HepG2 (cell line): ENCODE measurements around the gene TXNRD1. TPM values are rescaled to one million over a fixed set of nuclear protein-coding genes. Genes with fewer than 3 reads are reported as not detected.

ENCODE experiments used
- ARHGAP35 ChIP-seq: sonication (generic); formaldehyde crosslinking; IDR thresholded peaks from 2 replicates; pipeline ENCODE4 v1.9.0; 2022; ENCODE audit warnings: mild to moderate bottlenecking, inconsistent platforms, moderate library complexity, missing genetic modification reagents, borderline replicate concordance
- ARNT2 ChIP-seq: sonication (generic); formaldehyde crosslinking; IDR thresholded peaks from 2 replicates; pipeline ENCODE4 v1.8.0; 2022; ENCODE audit warnings: mild to moderate bottlenecking, low read depth, missing genetic modification reagents, moderate library complexity
- GATA4 ChIP-seq: sonication (generic); IDR thresholded peaks from 2 replicates; pipeline ENCODE4 v1.6.1; 2016; ENCODE audit warnings: antibody characterized with exemption, low read depth, borderline replicate concordance
- JUN ChIP-seq: sonication (generic); formaldehyde crosslinking; IDR thresholded peaks from 2 replicates; pipeline ENCODE4 v1.4.0; 2020; ENCODE audit warnings: mild to moderate bottlenecking, missing genetic modification reagents
- KDM2A ChIP-seq: sonication (generic); formaldehyde crosslinking; IDR thresholded peaks from 2 replicates; pipeline ENCODE4 v1.4.0; 2020; ENCODE audit warnings: low read depth, missing genetic modification reagents, borderline replicate concordance
- MIER3 ChIP-seq: IDR thresholded peaks from 2 replicates; pipeline ENCODE4 v1.6.1; 2016; ENCODE audit warnings: missing compliant biosample characterization, borderline replicate concordance
- NRL ChIP-seq: sonication (generic); formaldehyde crosslinking; IDR thresholded peaks from 2 replicates; pipeline ENCODE4 v1.5.0; 2020; ENCODE audit warnings: missing genetic modification reagents, mild to moderate bottlenecking, moderate library complexity, borderline replicate concordance
- SPEN ChIP-seq: sonication (generic); formaldehyde crosslinking; IDR thresholded peaks from 2 replicates; pipeline ENCODE4 v1.5.1; 2020; ENCODE audit warnings: low read depth, mild to moderate bottlenecking, missing genetic modification reagents
- SRY ChIP-seq: sonication (generic); formaldehyde crosslinking; IDR thresholded peaks from 2 replicates; pipeline ENCODE4 v1.8.0; 2022; ENCODE audit warnings: mild to moderate bottlenecking, missing genetic modification reagents
- TOE1 ChIP-seq: sonication (generic); formaldehyde crosslinking; IDR thresholded peaks from 2 replicates; pipeline ENCODE4 v1.4.0; 2020; ENCODE audit warnings: mild to moderate bottlenecking, missing genetic modification reagents
- YY1 ChIP-seq: IDR thresholded peaks from 2 replicates; pipeline ENCODE4 v1.6.1; 2011; ENCODE audit warnings: low read length, low read depth, moderate library complexity, mild to moderate bottlenecking; ENCODE audit not compliant: insufficient read depth, insufficient replicate concordance
- ZFY ChIP-seq: sonication (generic); formaldehyde crosslinking; IDR thresholded peaks from 2 replicates; pipeline ENCODE4 v1.4.0; 2020; ENCODE audit warnings: missing genetic modification reagents
- ZKSCAN8 ChIP-seq: IDR thresholded peaks from 2 replicates; pipeline ENCODE4 v1.6.1; 2016; ENCODE audit warnings: borderline replicate concordance, missing genetic modification reagents, missing compliant biosample characterization
- ZNF33B ChIP-seq: sonication (generic); formaldehyde crosslinking; IDR thresholded peaks from 2 replicates; pipeline ENCODE4 v1.5.1; 2020; ENCODE audit warnings: mild to moderate bottlenecking, missing genetic modification reagents
- ZNF367 ChIP-seq: sonication (generic); formaldehyde crosslinking; IDR thresholded peaks from 2 replicates; pipeline ENCODE4 v1.4.0; 2020; ENCODE audit warnings: missing genetic modification reagents, borderline replicate concordance
- ZNF567 ChIP-seq: sonication (generic); formaldehyde crosslinking; IDR thresholded peaks from 2 replicates; pipeline ENCODE4 v1.8.1; 2023; ENCODE audit warnings: mild to moderate bottlenecking, missing genetic modification reagents, borderline replicate concordance
- ZNF670 ChIP-seq: sonication (generic); formaldehyde crosslinking; IDR thresholded peaks from 2 replicates; pipeline ENCODE4 v1.8.0; 2022; ENCODE audit warnings: mild to moderate bottlenecking, missing genetic modification reagents, borderline replicate concordance
- ZNF678 ChIP-seq: sonication (generic); formaldehyde crosslinking; IDR thresholded peaks from 2 replicates; pipeline ENCODE4 v1.4.0; 2020; ENCODE audit warnings: mild to moderate bottlenecking, missing genetic modification reagents
- ZNF709 ChIP-seq: sonication (generic); formaldehyde crosslinking; IDR thresholded peaks from 2 replicates; pipeline ENCODE4 v1.5.0; 2020; ENCODE audit warnings: mild to moderate bottlenecking, missing genetic modification reagents
- polyA plus RNA-seq, 8 experiments: library from polyadenylated mRNA; depleted of rRNA in 3 of 8; stranded (reverse) in 7 of 8; unstranded in 1 of 8; fragments of >200 nt; fragmentation: Illumina TruSeq in 4 of 8; extraction: Trizol in 4 of 8; gene quantifications; 2 replicates each; pipeline versions ENCODE4 v1.2.1 to v1.2.3, GENCODE V29; 2011 to 2016; ENCODE audit warnings: low read depth in 4 of 8, missing spikeins in 1 of 8, mixed read lengths in 1 of 8; ENCODE audit not compliant: insufficient read depth in 1 of 8
- total RNA-seq, 5 experiments: library from RNA; depleted of rRNA; stranded (reverse); fragments of >200 nt; fragmentation: Illumina TruSeq; extraction: Trizol; gene quantifications; 2 replicates each; pipeline ENCODE4 v1.2.3, GENCODE V29; 2016; ENCODE audit warnings: low read depth in 1 of 5
- TF ChIP-seq, protein P1 (sequence below): sonication (generic); formaldehyde crosslinking; IDR thresholded peaks from 2 replicates; pipeline ENCODE4 v1.8.0; 2022; ENCODE audit warnings: mild to moderate bottlenecking, missing genetic modification reagents, borderline replicate concordance
- TF ChIP-seq, protein P2 (sequence below): sonication (generic); formaldehyde crosslinking; IDR thresholded peaks from 2 replicates; pipeline ENCODE4 v1.4.0; 2020; ENCODE audit warnings: missing genetic modification reagents, mild to moderate bottlenecking, borderline replicate concordance
- TF ChIP-seq, protein P3 (sequence below): sonication (generic); formaldehyde crosslinking; IDR thresholded peaks from 2 replicates; pipeline ENCODE4 v1.5.1; 2020; ENCODE audit warnings: mild to moderate bottlenecking, moderate library complexity, missing genetic modification reagents

Gene TXNRD1
- total and polyA plus RNA-seq, 2 of the 13 experiments (the other 11 are each of a cell fraction or from before 2014, with no cell fraction given) = 54.0 to 190 TPM

DNA sequence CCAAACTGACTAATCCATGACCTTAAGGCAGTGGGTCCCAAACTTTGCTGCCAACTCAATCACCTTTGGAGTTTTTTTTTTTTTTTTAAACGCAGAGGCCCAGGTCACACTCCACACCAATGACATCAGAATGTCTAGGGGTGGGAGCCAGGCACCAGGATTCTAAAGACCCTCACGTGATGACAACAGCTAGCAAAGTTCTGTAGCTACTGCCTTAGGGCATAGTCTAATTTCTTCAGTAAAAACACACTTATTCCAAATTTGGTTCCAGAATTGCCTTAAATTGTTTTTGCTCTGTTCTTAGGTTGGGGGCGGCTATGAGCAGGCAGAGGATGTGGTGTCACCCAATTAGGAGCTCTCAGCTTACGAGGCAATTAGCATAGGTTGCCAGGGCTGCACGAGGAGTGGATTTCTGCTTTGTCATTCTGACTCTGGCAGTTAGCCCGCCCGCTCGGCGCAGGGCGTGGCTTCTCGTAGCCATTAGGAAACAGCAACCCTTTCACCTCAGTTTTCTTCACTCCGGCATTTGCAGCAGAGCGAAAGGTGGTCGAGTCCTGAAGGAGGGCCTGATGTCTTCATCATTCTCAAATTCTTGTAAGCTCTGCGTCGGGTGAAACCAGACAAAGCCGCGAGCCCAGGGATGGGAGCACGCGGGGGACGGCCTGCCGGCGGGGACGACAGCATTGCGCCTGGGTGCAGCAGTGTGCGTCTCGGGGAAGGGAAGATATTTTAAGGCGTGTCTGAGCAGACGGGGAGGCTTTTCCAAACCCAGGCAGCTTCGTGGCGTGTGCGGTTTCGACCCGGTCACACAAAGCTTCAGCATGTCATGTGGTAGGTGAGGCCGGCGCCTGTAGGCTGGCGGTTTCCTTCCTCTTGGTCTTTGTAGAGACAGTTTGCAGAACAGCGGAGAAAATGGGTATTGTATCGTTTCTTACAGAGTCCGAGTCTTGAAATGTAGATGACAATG, 71.2 kb downstream of the TXNRD1 start (continued):
- TF ChIP-seq ZNF33B (CRISPR knock-in tag) (peak; percentile 86), ARNT2 (peak; percentile 63; the same call in 1 of the 2 replicates), JUN (no peak), KDM2A (CRISPR knock-in tag) (peak; percentile 63; the same call in 1 of the 2 replicates), ZNF567 (CRISPR knock-in tag) (no peak), ARHGAP35 (CRISPR knock-in tag) (0 out of 2 replicates have a peak, but pooled peaks have one; percentile 46), ZKSCAN8 (CRISPR knock-in tag) (peak; percentile 75; the same call in 1 of the 2 replicates), SRY (CRISPR knock-in tag) (peak; percentile 85; the same call in 1 of the 2 replicates), ZFY (CRISPR knock-in tag) (peak; percentile 69; the same call in 1 of the 2 replicates), ZNF670 (no peak), TOE1 (CRISPR knock-in tag) (0 out of 2 replicates have a peak, but pooled peaks have one; percentile 17), ZNF678 (peak; percentile 46; the same call in 1 of the 2 replicates), NRL (peak; percentile 69; the same call in 1 of the 2 replicates), SPEN (CRISPR knock-in tag) (peak; percentile 5; the same call in 1 of the 2 replicates), YY1 (peak; percentile 61), ZNF709 (CRISPR knock-in tag) (0 out of 2 replicates have a peak, but pooled peaks have one; percentile 76), GATA4 (no peak; the same call in 1 of the 2 replicates), MIER3 (CRISPR knock-in tag) (peak; percentile 70; the same call in 1 of the 2 replicates), ZNF367 (no peak)
- TF ChIP-seq, protein P1, sequence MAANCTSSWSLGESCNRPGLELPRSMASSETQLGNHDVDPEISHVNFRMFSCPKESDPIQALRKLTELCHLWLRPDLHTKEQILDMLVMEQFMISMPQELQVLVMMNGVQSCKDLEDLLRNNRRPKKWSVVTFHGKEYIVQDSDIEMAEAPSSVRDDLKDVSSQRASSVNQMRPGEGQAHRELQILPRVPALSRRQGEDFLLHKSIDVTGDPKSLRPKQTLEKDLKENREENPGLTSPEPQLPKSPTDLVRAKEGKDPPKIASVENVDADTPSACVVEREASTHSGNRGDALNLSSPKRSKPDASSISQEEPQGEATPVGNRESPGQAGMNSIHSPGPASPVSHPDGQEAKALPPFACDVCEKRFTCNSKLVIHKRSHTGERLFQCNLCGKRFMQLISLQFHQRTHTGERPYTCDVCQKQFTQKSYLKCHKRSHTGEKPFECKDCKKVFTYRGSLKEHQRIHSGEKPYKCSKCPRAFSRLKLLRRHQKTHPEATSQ (CRISPR knock-in tag) = 0 out of 2 replicates have a peak, but pooled peaks have one; percentile 66
- TF ChIP-seq, protein P2, sequence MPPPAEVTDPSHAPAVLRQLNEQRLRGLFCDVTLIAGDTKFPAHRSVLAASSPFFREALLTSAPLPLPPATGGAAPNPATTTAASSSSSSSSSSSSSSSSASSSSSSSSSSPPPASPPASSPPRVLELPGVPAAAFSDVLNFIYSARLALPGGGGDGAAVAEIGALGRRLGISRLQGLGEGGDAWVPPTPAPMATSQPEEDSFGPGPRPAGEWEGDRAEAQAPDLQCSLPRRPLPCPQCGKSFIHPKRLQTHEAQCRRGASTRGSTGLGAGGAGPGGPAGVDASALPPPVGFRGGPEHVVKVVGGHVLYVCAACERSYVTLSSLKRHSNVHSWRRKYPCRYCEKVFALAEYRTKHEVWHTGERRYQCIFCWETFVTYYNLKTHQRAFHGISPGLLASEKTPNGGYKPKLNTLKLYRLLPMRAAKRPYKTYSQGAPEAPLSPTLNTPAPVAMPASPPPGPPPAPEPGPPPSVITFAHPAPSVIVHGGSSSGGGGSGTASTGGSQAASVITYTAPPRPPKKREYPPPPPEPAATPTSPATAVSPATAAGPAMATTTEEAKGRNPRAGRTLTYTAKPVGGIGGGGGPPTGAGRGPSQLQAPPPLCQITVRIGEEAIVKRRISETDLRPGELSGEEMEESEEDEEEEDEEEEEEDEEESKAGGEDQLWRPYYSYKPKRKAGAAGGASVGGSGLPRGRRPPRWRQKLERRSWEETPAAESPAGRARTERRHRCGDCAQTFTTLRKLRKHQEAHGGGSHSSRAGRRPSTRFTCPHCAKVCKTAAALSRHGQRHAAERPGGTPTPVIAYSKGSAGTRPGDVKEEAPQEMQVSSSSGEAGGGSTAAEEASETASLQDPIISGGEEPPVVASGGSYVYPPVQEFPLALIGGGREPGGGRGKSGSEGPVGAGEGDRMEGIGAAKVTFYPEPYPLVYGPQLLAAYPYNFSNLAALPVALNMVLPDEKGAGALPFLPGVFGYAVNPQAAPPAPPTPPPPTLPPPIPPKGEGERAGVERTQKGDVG (CRISPR knock-in tag) = no peak
- TF ChIP-seq, protein P3, sequence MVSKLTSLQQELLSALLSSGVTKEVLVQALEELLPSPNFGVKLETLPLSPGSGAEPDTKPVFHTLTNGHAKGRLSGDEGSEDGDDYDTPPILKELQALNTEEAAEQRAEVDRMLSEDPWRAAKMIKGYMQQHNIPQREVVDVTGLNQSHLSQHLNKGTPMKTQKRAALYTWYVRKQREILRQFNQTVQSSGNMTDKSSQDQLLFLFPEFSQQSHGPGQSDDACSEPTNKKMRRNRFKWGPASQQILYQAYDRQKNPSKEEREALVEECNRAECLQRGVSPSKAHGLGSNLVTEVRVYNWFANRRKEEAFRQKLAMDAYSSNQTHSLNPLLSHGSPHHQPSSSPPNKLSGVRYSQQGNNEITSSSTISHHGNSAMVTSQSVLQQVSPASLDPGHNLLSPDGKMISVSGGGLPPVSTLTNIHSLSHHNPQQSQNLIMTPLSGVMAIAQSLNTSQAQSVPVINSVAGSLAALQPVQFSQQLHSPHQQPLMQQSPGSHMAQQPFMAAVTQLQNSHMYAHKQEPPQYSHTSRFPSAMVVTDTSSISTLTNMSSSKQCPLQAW (CRISPR knock-in tag) = peak; percentile 80
